IMR-90 (cell line): ENCODE measurements around the gene OR6K6. TPM values are rescaled to one million over a fixed set of nuclear protein-coding genes. Genes with fewer than 3 reads are reported as not detected.

Source experiments
- ATAC-seq: fragments of 200-7000 bp; cut with Tn5 transposase; 2 replicates; pipeline ENCODE4 v1.9.1; 2020; ENCODE audit warnings: low read depth, mild to moderate bottlenecking, moderate library complexity
- BruUV-seq: library from RNA; stranded (reverse); fragments of 400-500 nt; replicated peaks from 2 replicates; lab custom pipeline; 2021; lab: Mats Ljungman, UMichigan
- CTCF ChIA-PET: fragments of 300-600 bp; formaldehyde crosslinking; extraction: SDS; loops from one replicate; lab custom pipeline; 2021; ENCODE audit warnings: antibody characterized with exemption; lab: Yijun Ruan, JAX
- POLR2A ChIA-PET: fragments of 300-600 bp; sonication (Branson Sonifier 250); formaldehyde crosslinking; loops from one replicate; lab custom pipeline; 2022; ENCODE audit warnings: antibody characterized with exemption; ENCODE audit not compliant: unreplicated experiment; lab: Charles Lee
- DNase-seq: peaks from one replicate; pipeline ENCODE4 v3.0.0; 2013
- H2AFZ ChIP-seq: replicated peaks from 2 replicates; pipeline ENCODE3; 2013; ENCODE audit warnings: low read length, mild to moderate bottlenecking; ENCODE audit not compliant: poor library complexity
- H2AK5ac ChIP-seq: 2 replicates; pipeline ENCODE4 v1.6.1; 2013; ENCODE audit warnings: low read depth, low read length, inconsistent platforms
- H2AK9ac ChIP-seq: replicated peaks from 2 replicates; pipeline ENCODE3; 2013; ENCODE audit warnings: mild to moderate bottlenecking, low read depth, low read length, moderate library complexity; ENCODE audit not compliant: poor library complexity
- H2BK120ac ChIP-seq: 2 replicates; pipeline ENCODE4 v1.6.1; 2013; ENCODE audit warnings: low read depth, low read length, inconsistent platforms
- H2BK15ac ChIP-seq: 3 replicates; pipeline ENCODE4 v1.6.1; 2013; ENCODE audit warnings: low read depth, low read length, inconsistent platforms
- H2BK20ac ChIP-seq: 2 replicates; pipeline ENCODE4 v1.6.1; 2013; ENCODE audit warnings: low read depth, mild to moderate bottlenecking, inconsistent platforms, low read length, moderate library complexity
- H2BK5ac ChIP-seq: 2 replicates; pipeline ENCODE4 v1.6.1; 2013; ENCODE audit warnings: mild to moderate bottlenecking, low read depth, low read length, inconsistent platforms; ENCODE audit not compliant: poor library complexity, severe bottlenecking
- H3K14ac ChIP-seq: replicated peaks from 2 replicates; pipeline ENCODE4 v1.6.1; 2013; ENCODE audit warnings: low read depth, low read length, inconsistent platforms
- H3K18ac ChIP-seq: 2 replicates; pipeline ENCODE4 v1.6.1; 2013; ENCODE audit warnings: low read depth, low read length, control low read depth
- H3K23ac ChIP-seq: 2 replicates; pipeline ENCODE4 v1.6.1; 2013; ENCODE audit warnings: low read depth, low read length, inconsistent platforms
- H3K27ac ChIP-seq: 2 replicates; pipeline ENCODE4 v1.5.1; 2013; ENCODE audit warnings: mild to moderate bottlenecking, control low read depth, low read length; ENCODE audit not compliant: insufficient read depth
- H3K27me3 ChIP-seq: 2 replicates; pipeline ENCODE4 v1.6.1; 2013; ENCODE audit warnings: low read length; ENCODE audit not compliant: control insufficient read depth, insufficient read depth
- H3K36me3 ChIP-seq: 2 replicates; pipeline ENCODE4 v1.6.1; 2013; ENCODE audit warnings: low read length, mixed read lengths; ENCODE audit not compliant: control insufficient read depth, insufficient read depth
- H3K4ac ChIP-seq: 2 replicates; pipeline ENCODE4 v1.6.1; 2013; ENCODE audit warnings: low read depth, low read length, inconsistent platforms
- H3K4me1 ChIP-seq: 2 replicates; pipeline ENCODE4 v1.6.1; 2013; ENCODE audit warnings: low read length, mixed read lengths; ENCODE audit not compliant: control insufficient read depth, insufficient read depth
- H3K4me2 ChIP-seq: 2 replicates; pipeline ENCODE4 v1.6.1; 2013; ENCODE audit warnings: low read depth, mild to moderate bottlenecking, control low read depth, low read length, moderate library complexity
- H3K4me3 ChIP-seq: 2 replicates; pipeline ENCODE4 v1.5.1; 2013; ENCODE audit warnings: low read depth, mild to moderate bottlenecking, control low read depth, low read length, moderate library complexity; ENCODE audit not compliant: insufficient read depth
- H3K56ac ChIP-seq: 2 replicates; pipeline ENCODE4 v1.6.1; 2013; ENCODE audit warnings: low read length, inconsistent platforms; ENCODE audit not compliant: insufficient read depth; ENCODE audit errors: extremely low read depth
- H3K79me1 ChIP-seq, 2 experiments: 2 replicates each; pipeline ENCODE4 v1.6.1; 2013; ENCODE audit warnings: low read length in 2 of 2, inconsistent platforms in 1 of 2, low read depth in 1 of 2
- H3K9ac ChIP-seq: 2 replicates; pipeline ENCODE4 v1.6.1; 2013; ENCODE audit warnings: low read depth, low read length, control low read depth
- H3K9me1 ChIP-seq: 2 replicates; pipeline ENCODE4 v1.6.1; 2013; ENCODE audit warnings: low read length, inconsistent platforms; ENCODE audit not compliant: insufficient read depth
- H3K9me3 ChIP-seq: 2 replicates; pipeline ENCODE4 v1.6.1; 2013; ENCODE audit warnings: low read length; ENCODE audit not compliant: control insufficient read depth, insufficient read depth
- H4K20me1 ChIP-seq: 2 replicates; pipeline ENCODE4 v1.6.1; 2013; ENCODE audit warnings: low read length, inconsistent platforms; ENCODE audit not compliant: insufficient read depth
- H4K5ac ChIP-seq: 2 replicates; pipeline ENCODE4 v1.6.1; 2013; ENCODE audit warnings: mild to moderate bottlenecking, low read depth, low read length, control low read depth
- H4K8ac ChIP-seq, 2 experiments: 2 replicates each; pipeline ENCODE4 v1.6.1; 2013; ENCODE audit warnings: low read depth in 2 of 2, low read length in 2 of 2, control low read depth in 1 of 2, inconsistent platforms in 1 of 2
- H4K91ac ChIP-seq: 2 replicates; pipeline ENCODE4 v1.6.1; 2013; ENCODE audit warnings: low read depth, low read length, inconsistent platforms; ENCODE audit not compliant: insufficient read depth
- BHLHE40 ChIP-seq: fragments of 150-350 bp; IDR thresholded peaks from 2 replicates; pipeline ENCODE4 v1.6.1; 2016; ENCODE audit warnings: mild to moderate bottlenecking, low read depth, low read length
- CEBPB ChIP-seq: IDR thresholded peaks from 2 replicates; pipeline ENCODE4 v1.6.1; 2012; ENCODE audit warnings: low read depth, low read length, improper control_type of control experiment
- CHD1 ChIP-seq: IDR thresholded peaks from 2 replicates; pipeline ENCODE4 v1.6.1; 2012; ENCODE audit warnings: low read depth, low read length, improper control_type of control experiment
- FOS ChIP-seq: fragments of 150-350 bp; IDR thresholded peaks from 2 replicates; pipeline ENCODE4 v1.6.1; 2016; ENCODE audit warnings: low read depth, low read length
- MAFK ChIP-seq: IDR thresholded peaks from 2 replicates; pipeline ENCODE4 v1.6.1; 2012; ENCODE audit warnings: low read depth, low read length, improper control_type of control experiment
- MAZ ChIP-seq: IDR thresholded peaks from 2 replicates; pipeline ENCODE4 v1.6.1; 2012; ENCODE audit warnings: low read depth, mild to moderate bottlenecking, low read length, improper control_type of control experiment, moderate library complexity, borderline replicate concordance
- MXI1 ChIP-seq: IDR thresholded peaks from 2 replicates; pipeline ENCODE4 v1.6.1; 2012; ENCODE audit warnings: low read depth, mild to moderate bottlenecking, low read length, moderate library complexity, borderline replicate concordance
- NFE2L2 ChIP-seq: fragments of 150-350 bp; IDR thresholded peaks from 2 replicates; pipeline ENCODE4 v1.6.1; 2016; ENCODE audit warnings: low read depth, mild to moderate bottlenecking, low read length
- POLR2A ChIP-seq: IDR thresholded peaks from 2 replicates; pipeline ENCODE4 v1.6.1; 2012; ENCODE audit warnings: mild to moderate bottlenecking, low read depth, low read length
- RAD21 ChIP-seq: IDR thresholded peaks from 2 replicates; pipeline ENCODE4 v1.6.1; 2012; ENCODE audit warnings: low read length, improper control_type of control experiment
- RCOR1 ChIP-seq: IDR thresholded peaks from 2 replicates; pipeline ENCODE4 v1.6.1; 2012; ENCODE audit warnings: mild to moderate bottlenecking, low read length, improper control_type of control experiment; ENCODE audit not compliant: insufficient replicate concordance
- RFX5 ChIP-seq: IDR thresholded peaks from 2 replicates; pipeline ENCODE4 v1.8.0; 2012; ENCODE audit warnings: low read depth, mild to moderate bottlenecking, low read length, moderate library complexity
- SMC3 ChIP-seq: fragments of 150-350 bp; IDR thresholded peaks from 2 replicates; pipeline ENCODE4 v1.6.1; 2016; ENCODE audit warnings: low read depth, mild to moderate bottlenecking, antibody characterized with exemption, low read length, moderate library complexity
- WGBS, 2 experiments: methylation state at CpG; one replicate each; pipeline versions ENCODE4 v1.1.5 to v1.1.7; 2013; ENCODE audit warnings: missing lambda C conversion rate in 2 of 2; ENCODE audit not compliant: insufficient read length in 1 of 2; ENCODE audit errors: extremely low coverage in 2 of 2; 5-methylcytosine and 5-hydroxymethylcytosine counted together
- dilution Hi-C: fragments of 300-500 bp; cut with HindIII; formaldehyde crosslinking; loops from one replicate; pipeline ENCODE4 v1.14.3; 2018; ENCODE audit warnings: low sequenced_read_pairs; ENCODE audit not compliant: unreplicated experiment
- in situ Hi-C: fragments of 300-500 bp; cut with MboI; formaldehyde crosslinking; loops from 3 replicates; pipeline ENCODE4 v1.14.3; 2019; ENCODE audit warnings: low sequenced_read_pairs, inconsistent platforms, mixed read lengths
- intact Hi-C: fragments of 100-400 bp; cut with micrococcal nuclease; formaldehyde crosslinking; loops from 2 replicates; pipeline ENCODE4 v1.10.0; 2022
- polyA plus RNA-seq, 3 experiments: library from polyadenylated mRNA; depleted of rRNA; stranded (reverse); fragments of >200 nt; gene quantifications; 2 replicates each; pipeline ENCODE4 v1.2.3, GENCODE V29; 2012; ENCODE audit warnings: low replicate concordance in 1 of 3
- total RNA-seq: library from RNA; depleted of rRNA; stranded (reverse); fragments of >200 nt; gene quantifications from 2 replicates; pipeline ENCODE4 v1.2.3, GENCODE V29; 2012
- TF ChIP-seq, protein P1 (sequence below): fragments of 150-350 bp; IDR thresholded peaks from 2 replicates; pipeline ENCODE4 v1.6.1; 2016; ENCODE audit warnings: low read depth, mild to moderate bottlenecking, low read length, moderate library complexity, borderline replicate concordance
- TF ChIP-seq, protein P2 (sequence below): fragments of 150-350 bp; IDR thresholded peaks from 2 replicates; pipeline ENCODE4 v1.6.1; 2017; ENCODE audit warnings: mild to moderate bottlenecking, antibody characterized with exemption, low read length, low read depth
- TF ChIP-seq, protein P3 (sequence below): conservative IDR thresholded peaks from 2 replicates; pipeline ENCODE4 v1.5.1; 2012; ENCODE audit warnings: mild to moderate bottlenecking, low read depth, low read length, improper control_type of control experiment

The OR6K6 gene
- total and polyA plus RNA-seq, 2 of the 4 experiments (the other 2 are of a cell fraction), result not detected

DNA sequence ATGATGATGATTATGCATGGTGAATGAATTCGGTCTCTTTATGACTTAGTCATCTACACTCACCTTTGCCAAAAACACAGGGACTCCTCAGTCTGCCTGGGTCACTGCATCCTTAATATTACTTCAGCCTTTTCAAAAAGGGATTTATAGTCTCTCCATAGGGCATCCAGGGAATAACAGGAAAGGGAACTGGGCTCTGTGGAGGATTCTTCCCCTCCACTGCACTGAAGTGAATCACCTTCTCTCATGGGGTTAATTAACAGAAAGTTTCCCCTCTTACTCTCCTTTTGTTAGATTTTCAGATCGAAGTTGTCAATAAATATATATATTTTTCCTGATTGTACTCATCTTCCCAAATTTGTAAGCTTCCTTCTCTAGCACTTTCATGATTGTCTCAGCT, 33.9 kb upstream of the OR6K6 start, which contains the start of gene OR6K3:
Gene OR6K3 (minus strand): TSS at position 101 of the 400 bp plus-strand sequence. CDS start 2,605 bp downstream, outside the sequence.
- no peak for ATAC-seq
- H2BK120ac ChIP-seq, result no peak within 1 kb of the TSS
- H4K91ac ChIP-seq, result no peak within 1 kb of the TSS
- WGBS, 2 experiments, result no CpG with 5 or more reads among the region's 2 CpGs
- H4K5ac ChIP-seq, result no peak within 1 kb of the TSS
- H3K56ac ChIP-seq, result no peak within 1 kb of the TSS
- H4K20me1 ChIP-seq, result no peaks in the 10 kb centered on the region
- no peaks in the 10 kb centered on the region for H3K9me3 ChIP-seq
- H4K8ac ChIP-seq, result no peak within 1 kb of the TSS
- H2BK5ac ChIP-seq, result no peak within 1 kb of the TSS
- H3K27me3 ChIP-seq, result no peaks in the 10 kb centered on the region
- no peak within 1 kb of the TSS for H2BK15ac ChIP-seq
- no peak within 1 kb of the TSS for H2AFZ ChIP-seq
- intact Hi-C loops, result no loop called here
- no peak within 1 kb of the TSS for H2AK9ac ChIP-seq
- H3K4me3 ChIP-seq, result no peak within 1 kb of the TSS
- H3K18ac ChIP-seq, result no peak within 1 kb of the TSS
- no peaks in the 10 kb centered on the region for H3K9me1 ChIP-seq
- POLR2A ChIA-PET, result no interaction called here
- dilution Hi-C loops, result no loop called here
- no peaks in the 10 kb centered on the region for H3K4me1 ChIP-seq
- CTCF ChIA-PET, result no interaction called here
- no peak within 1 kb of the TSS for H2AK5ac ChIP-seq
- in situ Hi-C loops, result no loop called here
- no peak within 1 kb of the TSS for H3K4me2 ChIP-seq
- no peak for TF ChIP-seq RCOR1
- no peak for TF ChIP-seq FOS
- TF ChIP-seq SMC3, result no peak
- TF ChIP-seq, protein P1, sequence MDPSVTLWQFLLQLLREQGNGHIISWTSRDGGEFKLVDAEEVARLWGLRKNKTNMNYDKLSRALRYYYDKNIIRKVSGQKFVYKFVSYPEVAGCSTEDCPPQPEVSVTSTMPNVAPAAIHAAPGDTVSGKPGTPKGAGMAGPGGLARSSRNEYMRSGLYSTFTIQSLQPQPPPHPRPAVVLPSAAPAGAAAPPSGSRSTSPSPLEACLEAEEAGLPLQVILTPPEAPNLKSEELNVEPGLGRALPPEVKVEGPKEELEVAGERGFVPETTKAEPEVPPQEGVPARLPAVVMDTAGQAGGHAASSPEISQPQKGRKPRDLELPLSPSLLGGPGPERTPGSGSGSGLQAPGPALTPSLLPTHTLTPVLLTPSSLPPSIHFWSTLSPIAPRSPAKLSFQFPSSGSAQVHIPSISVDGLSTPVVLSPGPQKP, result no peak
- TF ChIP-seq RAD21, result no peak
- TF ChIP-seq MXI1, result no peak
- TF ChIP-seq BHLHE40, result no peak
- no peak for TF ChIP-seq CHD1
- TF ChIP-seq POLR2A, result no peak
- no peak for TF ChIP-seq CEBPB
- TF ChIP-seq NFE2L2, result no peak
- no peak for TF ChIP-seq RFX5
- TF ChIP-seq, protein P2, sequence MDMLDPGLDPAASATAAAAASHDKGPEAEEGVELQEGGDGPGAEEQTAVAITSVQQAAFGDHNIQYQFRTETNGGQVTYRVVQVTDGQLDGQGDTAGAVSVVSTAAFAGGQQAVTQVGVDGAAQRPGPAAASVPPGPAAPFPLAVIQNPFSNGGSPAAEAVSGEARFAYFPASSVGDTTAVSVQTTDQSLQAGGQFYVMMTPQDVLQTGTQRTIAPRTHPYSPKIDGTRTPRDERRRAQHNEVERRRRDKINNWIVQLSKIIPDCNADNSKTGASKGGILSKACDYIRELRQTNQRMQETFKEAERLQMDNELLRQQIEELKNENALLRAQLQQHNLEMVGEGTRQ, result no peak
- TF ChIP-seq, protein P3, sequence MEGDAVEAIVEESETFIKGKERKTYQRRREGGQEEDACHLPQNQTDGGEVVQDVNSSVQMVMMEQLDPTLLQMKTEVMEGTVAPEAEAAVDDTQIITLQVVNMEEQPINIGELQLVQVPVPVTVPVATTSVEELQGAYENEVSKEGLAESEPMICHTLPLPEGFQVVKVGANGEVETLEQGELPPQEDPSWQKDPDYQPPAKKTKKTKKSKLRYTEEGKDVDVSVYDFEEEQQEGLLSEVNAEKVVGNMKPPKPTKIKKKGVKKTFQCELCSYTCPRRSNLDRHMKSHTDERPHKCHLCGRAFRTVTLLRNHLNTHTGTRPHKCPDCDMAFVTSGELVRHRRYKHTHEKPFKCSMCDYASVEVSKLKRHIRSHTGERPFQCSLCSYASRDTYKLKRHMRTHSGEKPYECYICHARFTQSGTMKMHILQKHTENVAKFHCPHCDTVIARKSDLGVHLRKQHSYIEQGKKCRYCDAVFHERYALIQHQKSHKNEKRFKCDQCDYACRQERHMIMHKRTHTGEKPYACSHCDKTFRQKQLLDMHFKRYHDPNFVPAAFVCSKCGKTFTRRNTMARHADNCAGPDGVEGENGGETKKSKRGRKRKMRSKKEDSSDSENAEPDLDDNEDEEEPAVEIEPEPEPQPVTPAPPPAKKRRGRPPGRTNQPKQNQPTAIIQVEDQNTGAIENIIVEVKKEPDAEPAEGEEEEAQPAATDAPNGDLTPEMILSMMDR, result no peak
- no peak for TF ChIP-seq MAFK
- no peak for TF ChIP-seq MAZ
- H3K4ac ChIP-seq, result no peak within 1 kb of the TSS
- H3K36me3 ChIP-seq, result no peaks in the 10 kb centered on the region
- no peak within 1 kb of the TSS for H3K27ac ChIP-seq
- no peak within 1 kb of the TSS for H2BK20ac ChIP-seq
- no peaks in the 10 kb centered on the region for H3K79me1 ChIP-seq
- DNase-seq, result no peak
- no peak within 1 kb of the TSS for H3K9ac ChIP-seq
- H3K14ac ChIP-seq, result no peak within 1 kb of the TSS
- H3K23ac ChIP-seq, result no peak within 1 kb of the TSS
- BruUV-seq, result no TSS peak
